PC-3 (cell line): ENCODE results near the gene HRH1. TPM values are rescaled to one million over a fixed set of nuclear protein-coding genes. Genes with fewer than 3 reads are reported as not detected.

Source experiments
- ATAC-seq: fragments of 200-7000 bp; cut with Tn5 transposase; 2 replicates; pipeline ENCODE4 v1.9.1; 2020; ENCODE audit warnings: mild to moderate bottlenecking, moderate library complexity
- BruUV-seq: library from RNA; stranded (reverse); fragments of 400-500 nt; replicated peaks from 2 replicates; lab custom pipeline; 2021; lab: Mats Ljungman, UMichigan
- CTCF ChIA-PET: fragments of 300-600 bp; sonication (Branson Sonifier 250); formaldehyde crosslinking; loops from one replicate; lab custom pipeline; 2022; ENCODE audit warnings: antibody characterized with exemption; lab: Charles Lee
- POLR2A ChIA-PET: fragments of 300-600 bp; sonication (Branson Sonifier 250); formaldehyde crosslinking; loops from one replicate; lab custom pipeline; 2022; ENCODE audit warnings: antibody characterized with exemption; ENCODE audit not compliant: unreplicated experiment; lab: Charles Lee
- DNase-seq: peaks from one replicate; pipeline ENCODE4 v3.0.0-alpha.2; 2015
- H2AFZ ChIP-seq: fragments of 300-600 bp; sonication (generic); 2 replicates; pipeline ENCODE4 v1.6.0; 2016; ENCODE audit warnings: antibody characterized with exemption, low read length
- H3F3A ChIP-seq: fragments of 300-600 bp; sonication (generic); one replicate; pipeline ENCODE4 v1.6.0; 2017; ENCODE audit warnings: antibody characterized with exemption, low read length, control low read depth, mild to moderate bottlenecking; ENCODE audit not compliant: unreplicated experiment
- H3K27ac ChIP-seq: fragments of 300-600 bp; sonication (generic); 2 replicates; pipeline ENCODE4 v1.5.1; 2016; ENCODE audit warnings: mild to moderate bottlenecking, low read length
- H3K27me3 ChIP-seq: fragments of 300-600 bp; sonication (generic); 2 replicates; pipeline ENCODE4 v1.6.1; 2016; ENCODE audit warnings: low read length, mixed read lengths
- H3K36me3 ChIP-seq: fragments of 300-600 bp; sonication (generic); 2 replicates; pipeline ENCODE4 v1.6.1; 2016; ENCODE audit warnings: low read depth, mixed run types, low read length, mixed read lengths
- H3K4me1 ChIP-seq: fragments of 300-600 bp; sonication (generic); 2 replicates; pipeline ENCODE4 v1.5.1; 2016; ENCODE audit warnings: low read length; ENCODE audit not compliant: insufficient read depth
- H3K4me2 ChIP-seq: fragments of 300-600 bp; sonication (generic); 2 replicates; pipeline ENCODE4 v1.6.0; 2016; ENCODE audit warnings: low read length
- H3K4me3 ChIP-seq: fragments of 300-600 bp; sonication (generic); 2 replicates; pipeline ENCODE4 v1.5.1; 2016; ENCODE audit warnings: mild to moderate bottlenecking, low read length, mixed read lengths
- H3K79me2 ChIP-seq: fragments of 300-600 bp; sonication (generic); 2 replicates; pipeline ENCODE4 v1.6.1; 2017; ENCODE audit warnings: low read length, mixed read lengths
- H3K9ac ChIP-seq: fragments of 300-600 bp; sonication (generic); 2 replicates; pipeline ENCODE4 v1.6.0; 2016; ENCODE audit warnings: mild to moderate bottlenecking, low read length
- H3K9me2 ChIP-seq: fragments of 300-600 bp; sonication (generic); replicated peaks from 2 replicates; pipeline ENCODE4 v1.6.1; 2016; ENCODE audit warnings: mixed run types, low read length, mixed read lengths
- H3K9me3 ChIP-seq: fragments of 300-600 bp; sonication (generic); 2 replicates; pipeline ENCODE4 v1.6.1; 2016; ENCODE audit warnings: low read length, mixed read lengths
- H4K20me1 ChIP-seq: fragments of 300-600 bp; sonication (generic); 2 replicates; pipeline ENCODE4 v1.6.1; 2016; ENCODE audit warnings: low read length, mixed read lengths
- EZH2 ChIP-seq: fragments of 300-600 bp; sonication (generic); IDR thresholded peaks from one replicate; pipeline ENCODE4 v1.6.1; 2017; ENCODE audit warnings: antibody characterized with exemption, mild to moderate bottlenecking, low read length; ENCODE audit not compliant: unreplicated experiment
- EZH2phosphoT487 ChIP-seq: fragments of 300-600 bp; sonication (generic); IDR thresholded peaks from 2 replicates; pipeline ENCODE4 v1.6.1; 2018; ENCODE audit warnings: mild to moderate bottlenecking, antibody characterized with exemption, low read length, borderline replicate concordance
- intact Hi-C: fragments of 100-400 bp; cut with micrococcal nuclease; formaldehyde crosslinking; loops from 2 replicates; pipeline ENCODE4 v1.9.0; 2023
- total RNA-seq: library from RNA; depleted of rRNA; stranded (reverse); fragments of >200 nt; gene quantifications from 2 replicates; pipeline ENCODE4 v1.2.3, GENCODE V29; 2014
- TF ChIP-seq, protein P1 (sequence below): fragments of 300-600 bp; sonication (generic); conservative IDR thresholded peaks from 2 replicates; pipeline ENCODE4 v1.5.1; 2017; ENCODE audit warnings: antibody characterized with exemption, low read depth, mild to moderate bottlenecking, low read length

The HRH1 gene
- total RNA-seq, 1 experiment from 2014 or later: 5.9 TPM

DNA sequence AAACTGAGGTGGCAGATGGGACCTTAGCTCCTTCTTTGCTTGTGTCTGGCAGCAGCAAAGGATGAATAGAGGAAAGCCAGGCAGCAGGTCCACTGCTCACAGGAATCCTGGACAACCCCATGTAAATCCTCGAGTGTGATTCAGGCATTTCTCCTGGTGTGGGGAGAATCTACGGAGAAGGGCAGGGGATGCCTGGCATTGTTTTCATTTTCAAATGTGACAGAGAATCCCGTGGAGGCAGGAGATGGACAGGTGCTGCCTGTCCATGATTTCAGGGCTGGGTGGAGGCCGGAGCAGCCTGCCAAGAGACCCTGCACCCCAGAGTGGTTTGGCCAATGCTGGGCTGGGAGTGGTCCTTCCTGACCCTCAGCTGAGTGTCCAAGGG lies 1.7 kb downstream of the HRH1 start:
- Histone ChIP-seq H3K4me2 (peak overlapping the region; percentile 95; the same call in 1 of the 2 replicates), H3K4me1 (peaks cover 12% of the 10 kb centered on the region; the same call in 1 of the 2 replicates), H4K20me1 (no peaks in the 10 kb centered on the region), H3K27me3 (no peaks in the 10 kb centered on the region), H3K9me3 (no peaks in the 10 kb centered on the region), H3F3A (no peaks in the 10 kb centered on the region), H3K27ac (no peak overlapping the region), H3K9me2 (no peaks in the 10 kb centered on the region), H3K36me3 (no peaks in the 10 kb centered on the region), H3K4me3 (no peak overlapping the region), H3K9ac (no peak overlapping the region), H2AFZ (no peak overlapping the region), H3K79me2 (no peaks in the 10 kb centered on the region)
- DNase-seq (no peak), ATAC-seq (no peak)
- TF ChIP-seq EZH2phosphoT487 (no peak), EZH2 (no peak)
- TF ChIP-seq, protein P1, sequence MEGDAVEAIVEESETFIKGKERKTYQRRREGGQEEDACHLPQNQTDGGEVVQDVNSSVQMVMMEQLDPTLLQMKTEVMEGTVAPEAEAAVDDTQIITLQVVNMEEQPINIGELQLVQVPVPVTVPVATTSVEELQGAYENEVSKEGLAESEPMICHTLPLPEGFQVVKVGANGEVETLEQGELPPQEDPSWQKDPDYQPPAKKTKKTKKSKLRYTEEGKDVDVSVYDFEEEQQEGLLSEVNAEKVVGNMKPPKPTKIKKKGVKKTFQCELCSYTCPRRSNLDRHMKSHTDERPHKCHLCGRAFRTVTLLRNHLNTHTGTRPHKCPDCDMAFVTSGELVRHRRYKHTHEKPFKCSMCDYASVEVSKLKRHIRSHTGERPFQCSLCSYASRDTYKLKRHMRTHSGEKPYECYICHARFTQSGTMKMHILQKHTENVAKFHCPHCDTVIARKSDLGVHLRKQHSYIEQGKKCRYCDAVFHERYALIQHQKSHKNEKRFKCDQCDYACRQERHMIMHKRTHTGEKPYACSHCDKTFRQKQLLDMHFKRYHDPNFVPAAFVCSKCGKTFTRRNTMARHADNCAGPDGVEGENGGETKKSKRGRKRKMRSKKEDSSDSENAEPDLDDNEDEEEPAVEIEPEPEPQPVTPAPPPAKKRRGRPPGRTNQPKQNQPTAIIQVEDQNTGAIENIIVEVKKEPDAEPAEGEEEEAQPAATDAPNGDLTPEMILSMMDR: no peak
- intact Hi-C loops: no loop called here
- ChIA-PET POLR2A (interaction anchor here (0.7 kb wide), 1 partner anchor 132 kb away, joined by 4 read pairs; no protein-coding TSS in a partner anchor), CTCF (interaction anchor here (1.1 to 1.5 kb wide), 3 partner anchors 19 to 179 kb away, joined by 4 to 5 read pairs (median 4); no protein-coding TSS in a partner anchor)
- BruUV-seq: no TSS peak

DNA sequence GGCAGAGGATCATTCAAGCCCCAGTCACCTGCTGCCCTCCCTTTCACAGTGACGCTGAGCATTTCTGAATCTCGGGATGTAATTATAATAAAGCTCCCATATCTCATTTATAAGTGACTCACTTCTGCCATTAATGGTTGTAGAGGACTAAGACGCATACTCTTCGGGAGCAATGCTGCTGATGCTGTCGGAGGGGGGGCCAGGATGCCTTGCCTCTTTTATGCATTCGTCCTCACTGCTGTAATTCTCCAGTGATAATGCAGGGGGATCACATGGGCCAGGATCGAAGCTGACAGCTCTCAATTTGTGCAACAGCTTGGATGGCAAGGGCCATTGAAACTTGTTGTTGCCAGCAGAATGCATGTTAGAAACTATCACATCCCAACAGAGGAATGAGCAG lies 3.1 kb downstream of the HRH1 start:
- no peaks in the 10 kb centered on the region for H3K9me3 ChIP-seq
- no peak for ATAC-seq
- ChIA-PET CTCF (interaction anchor here (0.9 kb wide), 1 partner anchor 49 kb away, joined by 4 read pairs; no protein-coding TSS in a partner anchor), POLR2A (no interaction called here)
- H3K4me1 ChIP-seq: peaks cover 12% of the 10 kb centered on the region; the same call in 1 of the 2 replicates
- no peak overlapping the region for H3K9ac ChIP-seq
- H3F3A ChIP-seq: no peaks in the 10 kb centered on the region
- H2AFZ ChIP-seq: no peak overlapping the region
- TF ChIP-seq, protein P1: no peak
- TF ChIP-seq EZH2phosphoT487 (no peak), EZH2 (no peak)
- no peaks in the 10 kb centered on the region for H3K79me2 ChIP-seq
- H3K36me3 ChIP-seq: no peaks in the 10 kb centered on the region
- H3K4me3 ChIP-seq: no peak overlapping the region
- no peaks in the 10 kb centered on the region for H4K20me1 ChIP-seq
- intact Hi-C loops: no loop called here
- no peaks in the 10 kb centered on the region for H3K27me3 ChIP-seq
- H3K27ac ChIP-seq: no peak overlapping the region
- H3K9me2 ChIP-seq: no peaks in the 10 kb centered on the region
- no peak for DNase-seq
- H3K4me2 ChIP-seq: no peak overlapping the region
- no TSS peak for BruUV-seq

DNA sequence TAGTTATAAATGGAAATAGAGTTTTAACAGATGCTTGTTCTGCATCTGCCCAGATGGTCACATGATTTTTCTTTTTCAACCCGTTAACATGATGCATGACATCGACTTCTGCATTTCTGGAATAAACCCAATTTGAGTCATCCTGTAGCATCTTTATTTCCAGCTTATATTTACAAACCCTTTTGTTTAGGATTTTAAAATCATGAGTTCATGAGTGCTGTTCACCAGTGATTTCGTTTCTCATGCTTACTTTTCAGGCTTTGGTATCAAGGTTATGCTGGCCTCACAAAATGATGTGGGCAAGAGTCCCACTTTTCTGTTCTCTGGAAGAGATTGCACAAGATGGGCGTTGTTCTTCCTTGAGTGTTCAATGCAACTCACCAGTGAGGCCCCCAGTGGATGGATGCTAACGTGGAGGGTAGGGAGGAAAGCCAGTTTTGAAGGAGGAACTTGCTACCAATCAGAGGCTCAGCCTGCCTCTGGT lies 5.2 kb downstream of the HRH1 start:
- DNase-seq (peak; percentile 37), ATAC-seq (no peak)
- ChIA-PET POLR2A (no interaction called here), CTCF (no interaction called here)
- H3K27ac ChIP-seq: no peak overlapping the region
- no peaks in the 10 kb centered on the region for H3K36me3 ChIP-seq
- no peak overlapping the region for H3K4me2 ChIP-seq
- intact Hi-C loops: no loop called here
- BruUV-seq: no TSS peak
- no peaks in the 10 kb centered on the region for H4K20me1 ChIP-seq
- no peaks in the 10 kb centered on the region for H3K9me3 ChIP-seq
- no peaks in the 10 kb centered on the region for H3K27me3 ChIP-seq
- TF ChIP-seq, protein P1: no peak
- TF ChIP-seq EZH2phosphoT487 (no peak), EZH2 (no peak)
- no peak overlapping the region for H3K4me3 ChIP-seq
- no peaks in the 10 kb centered on the region for H3K9me2 ChIP-seq
- no peaks in the 10 kb centered on the region for H3F3A ChIP-seq
- H2AFZ ChIP-seq: no peak overlapping the region
- H3K4me1 ChIP-seq: peaks cover 12% of the 10 kb centered on the region; the same call in 1 of the 2 replicates
- H3K9ac ChIP-seq: no peak overlapping the region
- no peaks in the 10 kb centered on the region for H3K79me2 ChIP-seq
